22Rv1 (cell line): Measurements from ENCODE around the gene C1QTNF9B.

Source experiments
- ZFX ChIP-seq: fragments of 450-650 bp; IDR thresholded peaks from 2 replicates; pipeline ENCODE4 v1.6.1; 2017; ENCODE audit warnings: antibody characterized with exemption, borderline replicate concordance
- TF ChIP-seq, protein P1 (sequence below): fragments of 450-650 bp; IDR thresholded peaks from 2 replicates; pipeline ENCODE4 v1.5.1; 2017; ENCODE audit warnings: mild to moderate bottlenecking

DNA sequence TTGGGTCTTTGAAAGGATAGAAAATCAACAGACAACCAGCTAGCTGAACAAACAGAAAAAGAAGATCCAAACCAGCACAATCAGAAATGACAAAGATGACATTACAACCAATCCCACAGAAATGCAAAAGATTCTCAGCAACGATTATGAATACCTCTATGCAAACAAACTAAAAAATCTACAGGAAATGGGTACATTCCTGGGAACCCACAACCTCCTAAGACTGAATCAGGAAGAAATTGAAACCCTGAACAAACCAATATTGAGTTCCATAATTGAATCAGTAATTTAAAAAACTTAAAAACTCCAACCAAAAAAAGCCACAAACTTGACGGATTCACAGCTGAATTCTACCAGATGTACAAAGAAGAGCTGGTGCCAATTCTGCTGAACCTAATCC, 20.9 kb upstream of the C1QTNF9B start:
- TF ChIP-seq, protein P1, sequence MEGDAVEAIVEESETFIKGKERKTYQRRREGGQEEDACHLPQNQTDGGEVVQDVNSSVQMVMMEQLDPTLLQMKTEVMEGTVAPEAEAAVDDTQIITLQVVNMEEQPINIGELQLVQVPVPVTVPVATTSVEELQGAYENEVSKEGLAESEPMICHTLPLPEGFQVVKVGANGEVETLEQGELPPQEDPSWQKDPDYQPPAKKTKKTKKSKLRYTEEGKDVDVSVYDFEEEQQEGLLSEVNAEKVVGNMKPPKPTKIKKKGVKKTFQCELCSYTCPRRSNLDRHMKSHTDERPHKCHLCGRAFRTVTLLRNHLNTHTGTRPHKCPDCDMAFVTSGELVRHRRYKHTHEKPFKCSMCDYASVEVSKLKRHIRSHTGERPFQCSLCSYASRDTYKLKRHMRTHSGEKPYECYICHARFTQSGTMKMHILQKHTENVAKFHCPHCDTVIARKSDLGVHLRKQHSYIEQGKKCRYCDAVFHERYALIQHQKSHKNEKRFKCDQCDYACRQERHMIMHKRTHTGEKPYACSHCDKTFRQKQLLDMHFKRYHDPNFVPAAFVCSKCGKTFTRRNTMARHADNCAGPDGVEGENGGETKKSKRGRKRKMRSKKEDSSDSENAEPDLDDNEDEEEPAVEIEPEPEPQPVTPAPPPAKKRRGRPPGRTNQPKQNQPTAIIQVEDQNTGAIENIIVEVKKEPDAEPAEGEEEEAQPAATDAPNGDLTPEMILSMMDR: no peak
- TF ChIP-seq ZFX: no peak
